ENCODE results near the gene KRT84.

Gene KRT84

DNA sequence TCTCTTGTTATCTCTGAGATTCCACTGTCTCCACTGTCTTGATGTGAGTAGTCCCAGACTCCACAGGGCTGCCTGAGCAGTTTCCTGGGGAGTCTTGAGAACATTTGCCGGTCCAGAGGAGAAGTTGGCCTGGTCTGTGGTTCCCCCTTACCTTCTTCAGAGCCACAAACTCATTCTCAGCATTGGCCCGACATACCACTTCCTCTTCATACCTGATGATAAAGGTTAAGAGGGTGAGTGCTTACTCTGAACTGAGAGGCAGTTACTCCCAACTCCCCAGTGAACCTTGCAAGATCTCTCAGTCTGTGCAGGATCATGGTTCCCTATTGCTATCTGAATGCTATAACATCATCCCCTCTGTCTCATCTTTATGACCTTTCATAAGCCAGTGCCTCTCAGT lies 2.6 kb downstream of the KRT84 start:
- no peak for DNase-seq (ENCODE audit: low read depth)

DNA sequence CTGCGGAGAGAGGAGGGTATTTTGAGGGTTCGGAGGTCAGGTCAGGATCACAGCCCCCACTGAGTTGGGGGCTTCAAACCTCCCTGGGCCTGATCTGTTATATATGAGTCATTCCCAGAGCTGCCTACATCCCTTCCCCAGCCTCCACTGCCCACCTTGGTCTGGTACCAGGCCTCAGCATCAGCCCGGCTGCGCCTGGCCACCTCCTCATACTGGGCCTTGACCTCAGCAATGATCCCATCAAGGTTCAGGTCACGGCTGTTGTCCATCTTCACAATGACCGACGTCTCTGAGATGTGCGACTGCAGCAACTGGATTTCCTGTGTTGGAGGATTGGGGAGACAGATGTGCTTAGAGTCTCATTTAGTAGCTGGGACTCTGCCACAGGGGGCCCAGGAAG lies 4.2 kb downstream of the KRT84 start:
- no peak for DNase-seq (ENCODE audit: low read depth)

DNA sequence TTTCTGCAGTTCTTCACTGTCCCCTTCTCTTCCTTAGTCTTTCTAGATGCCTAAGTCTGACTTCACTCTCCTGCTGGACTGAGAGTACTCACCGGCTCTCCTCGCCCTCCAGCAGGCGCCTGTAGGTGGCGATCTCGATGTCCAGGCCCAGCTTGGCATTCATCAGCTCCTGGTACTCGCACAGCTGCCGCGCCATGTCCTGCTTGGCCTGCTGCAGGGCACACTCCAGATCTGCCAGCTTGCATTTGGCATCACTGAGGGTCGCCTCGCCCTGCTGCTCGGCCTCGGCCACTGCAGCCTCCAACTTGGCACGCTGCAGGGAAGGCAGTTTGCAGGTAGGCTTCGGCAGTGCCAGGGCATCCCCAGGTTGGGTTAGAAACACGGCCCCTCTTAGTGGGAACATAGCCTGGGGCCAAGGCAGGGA lies 5.2 kb downstream of the KRT84 start:
- no peak for DNase-seq (ENCODE audit: low read depth)

DNA sequence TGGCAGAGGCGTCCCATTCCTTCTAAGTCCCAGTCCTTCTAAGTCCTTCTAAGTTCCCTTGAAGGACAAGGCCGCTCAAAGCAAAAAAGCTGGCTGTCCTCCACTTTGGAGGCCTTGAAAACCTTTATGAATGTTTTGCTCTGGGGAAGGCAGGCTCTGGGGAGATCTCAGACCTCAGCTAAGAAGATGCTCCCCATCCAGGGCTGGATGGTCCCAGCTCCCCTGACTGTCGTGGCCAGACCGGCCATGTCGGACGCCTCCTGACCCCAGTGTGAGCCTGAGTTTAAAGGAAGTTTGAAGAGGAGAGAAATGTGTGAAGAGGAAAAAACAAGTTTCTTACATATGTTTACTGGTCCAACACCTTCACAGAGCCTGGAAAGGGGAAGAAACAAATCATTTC lies 5.9 kb downstream of the KRT84 start:
- DNase-seq (ENCODE audit: low read depth), result no peak

- no peak for DNase-seq (ENCODE audit: low read depth)
These were observed 7.4 kb downstream of the KRT84 start for GRCh38 chr12:52378091-52378490.

GRCh38 chr12:52377266-52377665 lies 8.2 kb downstream of the KRT84 start:
- DNase-seq (ENCODE audit: low read depth), result no peak

DNA sequence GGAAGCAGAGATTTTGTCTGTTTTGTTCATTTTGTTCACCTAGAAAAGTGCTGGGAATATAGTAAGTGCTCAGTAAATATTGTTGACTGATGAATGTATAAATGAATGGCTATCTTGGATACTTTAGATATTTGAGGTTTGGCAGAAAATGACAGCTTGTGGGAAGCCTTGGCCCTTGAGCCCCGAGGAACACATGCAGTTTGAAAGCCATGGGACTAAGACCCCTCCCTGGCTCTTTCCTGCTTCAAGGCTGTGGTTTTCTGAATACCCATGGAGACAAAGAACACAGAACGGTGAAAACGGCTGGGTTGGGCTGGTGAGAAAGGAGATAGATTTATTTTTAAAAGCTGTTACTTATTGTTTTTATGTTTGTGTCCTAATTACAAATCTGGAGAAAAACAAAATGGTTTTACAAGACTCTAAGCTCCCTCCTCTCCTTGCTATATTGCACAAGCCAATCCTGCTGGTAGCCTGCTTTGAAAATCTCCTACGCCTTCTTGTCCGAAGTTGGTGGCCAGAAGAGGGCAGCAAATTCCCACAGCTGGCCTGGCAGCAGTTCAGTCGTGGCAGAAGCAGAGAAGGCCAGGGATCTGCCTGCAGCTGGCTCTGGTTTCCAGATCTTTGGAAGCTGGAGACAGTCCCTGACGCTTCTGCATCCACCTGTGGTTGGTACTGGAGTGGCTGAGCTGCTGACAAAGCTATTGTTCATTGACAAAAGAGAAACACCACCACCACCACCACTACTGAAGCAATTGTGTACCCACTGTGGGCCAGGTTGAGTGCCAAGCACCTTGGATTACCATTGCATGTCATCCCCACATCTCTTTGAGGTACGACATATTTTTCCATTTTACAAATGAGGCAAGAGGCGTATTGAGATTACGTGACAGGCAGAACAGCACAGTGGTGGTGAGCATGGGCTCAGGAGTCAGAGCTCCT lies 13.0 kb downstream of the KRT84 start:
- DNase-seq (ENCODE audit: low read depth), result no peak

DNA sequence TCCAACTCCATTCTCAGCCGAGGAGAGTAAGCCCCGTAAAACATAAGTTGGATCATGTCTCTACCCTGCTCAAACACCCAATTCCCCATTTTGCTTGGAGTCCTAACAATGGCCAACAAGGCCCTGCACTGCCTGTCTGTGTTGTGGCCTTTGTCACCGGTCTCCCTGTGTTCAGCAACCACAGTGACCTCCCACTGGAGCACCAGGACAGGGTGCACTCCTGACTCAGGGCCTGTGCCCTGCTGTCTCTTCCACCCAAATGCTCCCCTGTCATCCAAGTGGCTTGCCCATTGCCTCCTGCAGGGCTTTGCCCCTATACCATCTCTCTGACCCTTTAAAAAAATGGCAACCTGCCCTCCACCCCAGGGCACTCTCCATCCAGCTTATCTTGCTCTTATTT lies 13.7 kb downstream of the KRT84 start:
- DNase-seq (ENCODE audit: low read depth), result no peak

DNA sequence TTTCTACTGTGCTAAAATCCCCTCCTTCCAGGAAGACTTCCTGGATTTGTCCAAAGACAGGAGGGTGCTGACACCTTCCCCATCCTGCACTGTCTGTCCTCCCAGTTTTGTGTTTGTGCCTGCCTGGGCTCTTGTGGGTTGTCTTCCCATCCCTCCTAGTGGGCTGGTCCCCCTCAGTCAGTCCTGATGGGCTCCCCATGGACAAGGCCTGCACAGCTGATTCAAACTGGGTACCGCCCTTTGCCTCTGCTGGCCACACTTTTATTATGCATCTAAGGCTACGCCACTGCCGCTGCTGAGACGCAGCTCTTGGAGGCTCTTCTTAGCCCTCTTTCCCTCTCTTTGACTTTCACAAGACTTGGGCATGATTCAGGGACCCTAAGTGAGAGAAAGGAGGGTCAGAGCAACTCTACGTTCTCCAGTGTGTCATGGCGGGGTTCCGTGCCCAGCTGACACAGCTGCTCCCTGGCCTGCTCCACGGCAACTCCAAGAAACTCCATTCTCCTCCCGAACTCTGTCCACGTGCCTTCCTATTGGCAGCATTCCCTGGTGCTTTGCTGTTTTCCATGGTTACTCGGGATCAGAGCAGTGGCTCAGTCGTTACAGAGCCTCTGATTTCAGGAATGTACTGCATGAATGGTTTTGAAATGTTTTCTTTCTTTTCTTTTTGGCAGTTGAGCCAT lies 14.4 kb downstream of the KRT84 start:
- DNase-seq (ENCODE audit: low read depth), result no peak

GRCh38 chr12:52369809-52370208 lies 15.6 kb downstream of the KRT84 start:
- no peak for DNase-seq (ENCODE audit: low read depth)

DNA sequence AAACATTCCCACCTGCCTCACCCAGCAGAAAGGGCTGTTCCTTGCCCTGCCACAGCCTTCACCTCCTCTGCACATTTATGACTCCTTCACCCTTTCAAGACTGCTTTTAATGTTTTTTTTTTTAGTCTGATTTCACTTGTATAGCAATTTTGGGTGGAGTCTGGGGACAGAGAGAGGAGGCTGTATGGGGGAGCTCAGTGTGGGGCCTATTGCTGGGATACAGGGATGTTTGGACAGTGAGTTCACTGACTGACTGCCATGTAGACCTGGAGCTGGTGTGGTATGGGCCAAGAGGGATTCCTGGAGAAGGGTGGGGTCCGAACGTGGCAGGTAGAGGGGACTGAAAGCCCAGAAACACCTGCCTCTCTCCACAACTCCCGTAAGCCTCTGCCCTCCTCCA lies 16.2 kb downstream of the KRT84 start:
- no peak for DNase-seq (ENCODE audit: low read depth)

DNA sequence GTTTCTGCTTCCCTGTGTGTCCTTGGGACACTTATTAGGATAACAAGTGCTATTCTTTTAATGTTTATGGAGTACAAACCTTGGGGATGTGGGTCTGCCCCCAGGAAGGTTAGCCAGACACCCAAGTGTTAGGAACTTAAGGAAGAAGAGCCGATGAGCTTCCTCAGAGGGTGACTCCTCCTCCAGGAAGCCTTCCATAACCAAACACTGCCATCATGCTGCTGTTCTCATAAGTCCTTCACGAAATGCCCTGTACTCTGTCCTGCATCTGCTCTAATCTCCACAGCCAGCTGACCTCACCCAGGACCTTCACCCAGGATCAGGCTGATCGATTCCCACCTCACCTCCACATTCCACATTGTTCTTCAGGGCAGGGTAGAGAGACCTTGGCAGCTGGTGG lies 16.9 kb downstream of the KRT84 start:
- no peak for DNase-seq (ENCODE audit: low read depth)

DNA sequence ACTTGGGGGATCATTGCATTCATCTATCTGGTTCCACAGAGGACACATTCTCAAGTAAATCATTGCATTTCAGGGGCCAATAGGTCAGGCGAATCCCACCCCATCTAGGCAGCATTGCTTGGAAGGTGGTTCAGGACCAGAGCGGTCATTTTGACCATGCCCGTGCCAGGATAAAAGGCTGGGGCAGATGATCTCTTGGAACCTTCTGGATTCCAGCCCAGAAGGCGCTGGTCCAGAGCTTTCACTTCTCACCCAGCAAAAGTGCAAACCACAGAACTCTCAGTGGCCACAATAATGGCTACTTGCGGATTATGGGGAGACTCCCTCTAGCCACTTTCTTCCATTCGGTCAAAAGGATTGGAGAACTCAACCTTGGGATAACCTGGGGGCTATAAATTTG lies 17.6 kb downstream of the KRT84 start:
- no peak for DNase-seq (ENCODE audit: low read depth)

DNA sequence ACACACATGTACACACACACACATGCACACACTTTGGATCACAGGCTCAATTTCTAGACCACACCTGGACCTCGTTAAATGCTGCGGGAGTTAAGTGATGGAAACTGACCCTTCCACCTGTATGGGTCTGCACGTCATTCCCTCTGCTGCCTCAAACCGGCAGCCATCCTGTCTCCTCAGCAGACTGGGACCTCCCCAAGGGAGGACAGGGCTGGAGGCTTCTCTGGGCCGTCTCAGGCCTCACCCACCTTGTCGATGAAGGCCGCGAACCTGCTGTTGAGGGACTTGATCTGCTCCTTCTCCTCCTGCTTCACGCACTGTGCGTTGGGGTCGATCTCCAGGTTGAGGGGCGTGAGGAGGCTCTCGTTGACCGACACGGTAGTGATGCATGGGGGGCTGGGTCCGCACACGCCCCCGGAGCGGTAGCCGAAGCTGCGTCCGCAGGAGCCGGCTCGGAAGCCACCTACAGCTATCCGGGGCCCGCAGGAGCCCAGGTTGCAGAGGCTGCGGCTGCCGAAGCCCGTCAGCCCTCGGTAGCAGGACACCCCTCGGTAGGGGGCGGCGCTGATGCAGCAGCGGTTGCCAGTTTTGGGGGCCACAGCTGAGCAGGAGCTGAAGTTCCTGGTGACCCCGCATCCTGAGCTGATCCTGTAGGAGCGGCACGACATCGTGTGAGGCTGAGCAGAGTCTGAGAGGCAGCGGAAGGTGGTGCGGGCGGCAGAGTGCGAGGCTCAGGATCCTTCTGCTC lies 18.5 kb downstream of the KRT84 start, which contains the start of gene KRT85:
Gene KRT85, minus strand, starts transcription at position 744 of the 748 bp plus-strand sequence. Its CDS starts 76 bp downstream, at position 668.
- no peak for DNase-seq (ENCODE audit: low read depth)

DNA sequence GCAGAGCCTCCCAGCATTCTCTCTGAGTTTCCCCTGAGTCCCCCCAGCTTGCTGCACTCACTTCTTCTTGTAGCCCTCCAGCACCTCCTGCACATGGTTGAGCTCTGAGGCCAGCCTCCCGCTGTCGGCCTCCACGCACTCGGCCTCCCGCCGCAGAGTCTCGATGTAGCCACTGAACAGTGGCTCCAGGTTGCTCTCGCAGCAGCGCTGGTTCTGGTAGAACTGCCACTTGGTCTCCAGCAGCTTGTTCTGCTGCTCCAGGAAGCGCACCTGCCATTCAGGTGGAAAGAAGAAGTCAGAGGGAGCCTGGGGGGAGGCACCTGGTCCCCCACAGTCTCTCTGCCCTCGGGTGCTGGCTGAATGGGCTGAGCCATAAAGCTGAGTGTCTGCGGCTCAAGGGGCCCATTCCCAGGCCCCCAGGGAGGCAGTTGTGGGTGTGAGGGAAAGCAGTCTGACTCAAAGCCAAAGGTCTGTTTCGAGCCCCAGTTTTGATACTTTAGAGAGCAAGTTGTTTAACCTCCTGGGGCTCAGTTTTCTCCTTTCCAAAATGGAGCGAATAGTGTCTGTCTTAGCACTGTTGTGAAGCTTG lies 20.5 kb downstream of the KRT84 start:
- no peak for DNase-seq (ENCODE audit: low read depth)

GRCh38 chr12:52364061-52364460 lies 21.4 kb downstream of the KRT84 start:
- no peak for DNase-seq (ENCODE audit: low read depth)

- no peak for DNase-seq (ENCODE audit: low read depth)
These were observed 22.3 kb downstream of the KRT84 start for GRCh38 chr12:52363111-52363679.

- DNase-seq (ENCODE audit: low read depth), result no peak
These were observed 23.2 kb downstream of the KRT84 start for GRCh38 chr12:52362118-52362726.

- no peak for DNase-seq (ENCODE audit: low read depth)
These were observed 23.9 kb downstream of the KRT84 start for GRCh38 chr12:52361553-52361952.

GRCh38 chr12:52360663-52361271 lies 24.7 kb downstream of the KRT84 start:
- no peak for DNase-seq (ENCODE audit: low read depth)

- DNase-seq (ENCODE audit: low read depth), result no peak
These were observed 25.3 kb downstream of the KRT84 start for GRCh38 chr12:52360106-52360662.
